Spleen (tissue), 7 donors: ENCODE measurements around the gene PTPN22.

Experiments
- CTCF ChIP-seq, 11 experiments: fragments of 200-600 bp in 7 of 11; fragments of 450-650 bp in 4 of 11; sonication (generic) in 4 of 11; IDR thresholded peaks in 8 of 11; conservative IDR thresholded peaks in 3 of 11; 1 replicate in 7 of 11; 2 replicates in 4 of 11; pipeline versions ENCODE4 v1.4.0 to v1.8.0; 2016 to 2021; ENCODE audit warnings: antibody characterized with exemption in 11 of 11, inconsistent platforms in 4 of 11, mild to moderate bottlenecking in 1 of 11
- POLR2A ChIP-seq, 3 donors: fragments of 450-650 bp; IDR thresholded peaks; one replicate each; pipeline ENCODE4 v1.5.1; 2017; ENCODE audit warnings: antibody characterized with exemption in 3 of 3, mild to moderate bottlenecking in 1 of 3
- donor health status: DM: no; HTN: no; CAD: no; lungs with moderate emphysema.
- donor health status: DM: no; HTN: no; CAD: no.
- donor health status: DM: no; HTN: no; CAD: no.

GRCh38 chr1:113912594-113913311 is 41.2 kb upstream of the PTPN22 start:
- TF ChIP-seq CTCF (IDR thresholded peaks at IDR 0.05 in 8 of 11, conservative IDR thresholded peaks at IDR 0.05 in 3 of 11) (no peak), POLR2A (IDR thresholded peaks at IDR 0.05) (no peak)
